ENCODE data around the gene MEGF11.

The MEGF11 gene

GRCh38 chr15:66291816-66292570 lies 38.4 kb upstream of the MEGF11 start:
- Histone ChIP-seq H3K4me3 (ENCODE audit: low read depth in 1 of 2, low read length in 2 of 2) (peak overlapping the region; percentile 69 to 81), H3K9ac (ENCODE audit: low read depth in 1 of 2, low read length in 2 of 2) (peak overlapping the region in 1 of 2 donors; percentile 35), H3K27me3 (ENCODE audit: control insufficient read depth in 1 of 2, insufficient read depth in 2 of 2, low read length in 2 of 2) (no peaks in the 10 kb centered on the region), H3K9me3 (ENCODE audit: control insufficient read depth in 1 of 2, low read length in 2 of 2) (no peaks in the 10 kb centered on the region), H3K27ac (ENCODE audit: low read depth, low read length) (no peak overlapping the region), H3K36me3 (ENCODE audit: control insufficient read depth in 1 of 2, insufficient read depth in 2 of 2, low read length in 2 of 2) (no peaks in the 10 kb centered on the region), H3K4me1 (ENCODE audit: control insufficient read depth in 1 of 2, insufficient read depth in 2 of 2, low read length in 2 of 2) (peaks cover 32 to 40% of the 10 kb centered on the region in 2 donors)

GRCh38 chr15:66290518-66290917 lies 37.0 kb upstream of the MEGF11 start:
- Histone ChIP-seq H3K9ac (ENCODE audit: low read depth in 1 of 2, low read length in 2 of 2) (no peak overlapping the region), H3K4me3 (ENCODE audit: low read depth in 1 of 2, low read length in 2 of 2) (no peak overlapping the region), H3K4me1 (ENCODE audit: control insufficient read depth in 1 of 2, insufficient read depth in 2 of 2, low read length in 2 of 2) (peaks cover 32 to 40% of the 10 kb centered on the region in 2 donors), H3K36me3 (ENCODE audit: control insufficient read depth in 1 of 2, insufficient read depth in 2 of 2, low read length in 2 of 2) (no peaks in the 10 kb centered on the region), H3K27me3 (ENCODE audit: control insufficient read depth in 1 of 2, insufficient read depth in 2 of 2, low read length in 2 of 2) (no peaks in the 10 kb centered on the region), H3K9me3 (ENCODE audit: control insufficient read depth in 1 of 2, low read length in 2 of 2) (no peaks in the 10 kb centered on the region), H3K27ac (ENCODE audit: low read depth, low read length) (no peak overlapping the region)

GRCh38 chr15:66290007-66290406 lies 36.5 kb upstream of the MEGF11 start:
- H3K4me3 ChIP-seq (ENCODE audit: low read depth in 1 of 2, low read length in 2 of 2), result no peak overlapping the region
- H3K4me1 ChIP-seq (ENCODE audit: control insufficient read depth in 1 of 2, insufficient read depth in 2 of 2, low read length in 2 of 2), result peaks cover 29 to 38% of the 10 kb centered on the region in 2 donors
- no peaks in the 10 kb centered on the region for H3K9me3 ChIP-seq (ENCODE audit: control insufficient read depth in 1 of 2, low read length in 2 of 2)

DNA sequence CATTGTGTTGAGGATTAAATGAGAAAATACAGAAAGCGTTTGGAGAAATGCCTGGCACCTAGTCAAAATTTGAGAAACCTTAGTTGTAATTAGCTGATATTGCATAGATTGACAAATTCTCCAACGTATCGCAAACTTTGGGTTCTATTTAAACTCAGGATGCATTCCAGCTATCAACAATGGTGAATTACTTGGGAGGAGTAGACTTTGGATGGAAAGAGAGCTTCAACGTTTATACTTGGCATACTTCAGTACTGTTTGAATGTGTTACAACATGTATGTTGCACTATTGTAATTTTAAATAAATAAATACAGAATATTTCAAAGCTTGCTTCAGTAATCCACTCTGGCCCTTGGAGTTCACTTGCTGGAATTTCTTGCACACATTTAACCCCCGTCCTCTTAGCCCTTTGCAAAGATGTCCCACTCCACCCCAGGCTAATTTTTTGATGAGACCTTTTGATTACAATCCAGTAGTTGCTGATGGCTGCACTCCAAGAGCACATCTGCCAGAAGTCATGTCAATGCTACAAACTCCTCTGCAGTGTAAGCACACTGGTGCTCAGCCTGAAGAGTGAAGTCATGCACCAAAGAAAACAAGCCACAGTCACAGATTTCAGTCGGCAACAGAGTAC lies 35.1 kb upstream of the MEGF11 start:
- Histone ChIP-seq H3K27ac (ENCODE audit: low read depth, low read length) (no peak overlapping the region), H3K27me3 (ENCODE audit: control insufficient read depth in 1 of 2, insufficient read depth in 2 of 2, low read length in 2 of 2) (no peaks in the 10 kb centered on the region), H3K4me1 (ENCODE audit: control insufficient read depth in 1 of 2, insufficient read depth in 2 of 2, low read length in 2 of 2) (peaks cover 20 to 28% of the 10 kb centered on the region in 2 donors), H3K36me3 (ENCODE audit: control insufficient read depth in 1 of 2, insufficient read depth in 2 of 2, low read length in 2 of 2) (no peaks in the 10 kb centered on the region), H3K9me3 (ENCODE audit: control insufficient read depth in 1 of 2, low read length in 2 of 2) (no peaks in the 10 kb centered on the region), H3K4me3 (ENCODE audit: low read depth in 1 of 2, low read length in 2 of 2) (no peak overlapping the region), H3K9ac (ENCODE audit: low read depth in 1 of 2, low read length in 2 of 2) (no peak overlapping the region)

More at GRCh38 chr15:66290007-66290406, 36.5 kb upstream of the MEGF11 start:
- Histone ChIP-seq H3K27ac (ENCODE audit: low read depth, low read length) (no peak overlapping the region), H3K36me3 (ENCODE audit: control insufficient read depth in 1 of 2, insufficient read depth in 2 of 2, low read length in 2 of 2) (no peaks in the 10 kb centered on the region), H3K9ac (ENCODE audit: low read depth in 1 of 2, low read length in 2 of 2) (no peak overlapping the region), H3K27me3 (ENCODE audit: control insufficient read depth in 1 of 2, insufficient read depth in 2 of 2, low read length in 2 of 2) (no peaks in the 10 kb centered on the region)

DNA sequence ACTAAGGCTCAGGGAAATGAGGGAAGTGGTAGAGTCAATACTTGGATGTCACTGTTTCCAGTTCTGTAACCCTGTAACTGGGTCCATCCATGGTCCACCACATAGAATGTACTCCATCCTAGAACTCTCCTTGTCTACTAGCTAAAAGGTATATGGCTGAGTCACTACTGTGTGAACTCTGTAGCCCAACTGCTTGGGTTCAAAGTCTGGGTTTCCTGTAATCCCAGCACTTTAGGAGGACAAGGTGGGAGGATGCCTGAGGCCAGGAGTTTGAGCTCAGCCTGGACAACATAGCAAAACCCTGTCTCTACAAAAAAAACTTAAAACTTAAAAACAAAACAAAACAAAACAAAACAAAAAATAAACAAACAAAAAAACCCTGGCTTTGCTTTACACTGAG lies 34.5 kb upstream of the MEGF11 start:
- no peaks in the 10 kb centered on the region for H3K36me3 ChIP-seq (ENCODE audit: control insufficient read depth in 1 of 2, insufficient read depth in 2 of 2, low read length in 2 of 2)
- H3K9ac ChIP-seq (ENCODE audit: low read depth in 1 of 2, low read length in 2 of 2), result peak overlapping the region in 1 of 2 donors; percentile 9
- H3K27me3 ChIP-seq (ENCODE audit: control insufficient read depth in 1 of 2, insufficient read depth in 2 of 2, low read length in 2 of 2), result no peaks in the 10 kb centered on the region
- no peak overlapping the region for H3K27ac ChIP-seq (ENCODE audit: low read depth, low read length)
- peaks cover 20 to 28% of the 10 kb centered on the region in 2 donors for H3K4me1 ChIP-seq (ENCODE audit: control insufficient read depth in 1 of 2, insufficient read depth in 2 of 2, low read length in 2 of 2)
- H3K4me3 ChIP-seq (ENCODE audit: low read depth in 1 of 2, low read length in 2 of 2), result no peak overlapping the region
- H3K9me3 ChIP-seq (ENCODE audit: control insufficient read depth in 1 of 2, low read length in 2 of 2), result no peaks in the 10 kb centered on the region

DNA sequence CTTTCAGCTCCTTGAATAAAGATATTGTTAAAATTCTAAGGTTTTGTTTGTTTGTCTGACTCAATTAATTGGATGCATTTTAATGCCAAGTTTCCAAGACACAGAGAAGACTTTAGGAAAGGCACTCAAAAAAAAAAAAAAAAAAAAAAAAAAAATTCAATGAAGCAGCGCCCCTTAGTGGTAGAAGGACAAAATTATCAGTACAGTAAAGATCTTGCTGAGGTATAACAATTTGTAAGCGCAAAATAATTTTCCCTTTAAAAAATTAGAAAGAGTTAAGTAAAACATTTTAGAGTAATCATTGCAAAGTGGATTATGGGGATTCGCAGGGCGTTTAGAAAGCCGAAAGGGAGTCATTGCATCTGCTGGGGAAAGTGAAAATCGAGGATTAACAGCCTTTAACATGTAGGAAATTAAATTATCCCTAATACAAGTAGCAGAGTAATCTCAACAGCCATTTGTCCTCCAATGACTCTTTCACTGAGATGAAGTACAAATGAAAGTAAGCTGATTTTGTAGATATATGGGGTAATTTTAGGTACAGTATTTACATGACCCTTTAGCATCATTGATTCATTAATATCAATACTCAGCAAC lies 34.0 kb upstream of the MEGF11 start:
- no peak overlapping the region for H3K4me3 ChIP-seq (ENCODE audit: low read depth in 1 of 2, low read length in 2 of 2)
- no peaks in the 10 kb centered on the region for H3K27me3 ChIP-seq (ENCODE audit: control insufficient read depth in 1 of 2, insufficient read depth in 2 of 2, low read length in 2 of 2)
- no peaks in the 10 kb centered on the region for H3K36me3 ChIP-seq (ENCODE audit: control insufficient read depth in 1 of 2, insufficient read depth in 2 of 2, low read length in 2 of 2)
- peak overlapping the region in 1 of 2 donors; percentile 9 for H3K9ac ChIP-seq (ENCODE audit: low read depth in 1 of 2, low read length in 2 of 2)
- H3K9me3 ChIP-seq (ENCODE audit: control insufficient read depth in 1 of 2, low read length in 2 of 2), result no peaks in the 10 kb centered on the region
- no peak overlapping the region for H3K27ac ChIP-seq (ENCODE audit: low read depth, low read length)
- H3K4me1 ChIP-seq (ENCODE audit: control insufficient read depth in 1 of 2, insufficient read depth in 2 of 2, low read length in 2 of 2), result peaks cover 17 to 25% of the 10 kb centered on the region in 2 donors

GRCh38 chr15:66285533-66286280 lies 32.2 kb upstream of the MEGF11 start:
- no peak overlapping the region for H3K27ac ChIP-seq (ENCODE audit: low read depth, low read length)

DNA sequence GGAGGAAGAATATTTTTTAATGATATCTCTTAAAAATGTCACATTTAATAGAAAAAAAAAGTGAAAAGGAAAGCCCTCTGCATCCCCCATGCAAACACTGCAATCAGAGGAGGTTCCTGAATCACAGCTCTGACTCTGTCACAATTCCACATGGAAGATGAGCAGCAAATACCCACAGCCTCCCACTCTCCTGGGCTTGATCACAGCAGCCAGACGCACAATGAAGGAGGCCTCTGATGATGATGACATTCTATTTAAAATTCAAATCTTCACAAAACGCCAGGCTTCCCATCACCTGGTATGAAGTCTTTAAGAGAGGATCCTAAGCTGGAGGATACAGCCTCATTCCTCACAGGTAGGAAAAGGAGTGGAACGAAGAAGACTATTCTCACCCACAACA lies 30.7 kb upstream of the MEGF11 start:
- H3K36me3 ChIP-seq (ENCODE audit: control insufficient read depth in 1 of 2, insufficient read depth in 2 of 2, low read length in 2 of 2), result no peaks in the 10 kb centered on the region
- no peaks in the 10 kb centered on the region for H3K9me3 ChIP-seq (ENCODE audit: control insufficient read depth in 1 of 2, low read length in 2 of 2)
- H3K9ac ChIP-seq (ENCODE audit: low read depth in 1 of 2, low read length in 2 of 2), result no peak overlapping the region
- no peak overlapping the region for H3K27ac ChIP-seq (ENCODE audit: low read depth, low read length)
- H3K4me3 ChIP-seq (ENCODE audit: low read depth in 1 of 2, low read length in 2 of 2), result no peak overlapping the region
- H3K27me3 ChIP-seq (ENCODE audit: control insufficient read depth in 1 of 2, insufficient read depth in 2 of 2, low read length in 2 of 2), result no peaks in the 10 kb centered on the region
- H3K4me1 ChIP-seq (ENCODE audit: control insufficient read depth in 1 of 2, insufficient read depth in 2 of 2, low read length in 2 of 2), result peaks cover 7 to 15% of the 10 kb centered on the region in 2 donors

More at GRCh38 chr15:66285533-66286280, 32.2 kb upstream of the MEGF11 start:
- H3K36me3 ChIP-seq (ENCODE audit: control insufficient read depth in 1 of 2, insufficient read depth in 2 of 2, low read length in 2 of 2), result no peaks in the 10 kb centered on the region
- no peak overlapping the region for H3K9ac ChIP-seq (ENCODE audit: low read depth in 1 of 2, low read length in 2 of 2)
- H3K4me3 ChIP-seq (ENCODE audit: low read depth in 1 of 2, low read length in 2 of 2), result no peak overlapping the region
- H3K4me1 ChIP-seq (ENCODE audit: control insufficient read depth in 1 of 2, insufficient read depth in 2 of 2, low read length in 2 of 2), result peaks cover 7 to 15% of the 10 kb centered on the region in 2 donors
- no peaks in the 10 kb centered on the region for H3K27me3 ChIP-seq (ENCODE audit: control insufficient read depth in 1 of 2, insufficient read depth in 2 of 2, low read length in 2 of 2)
- H3K9me3 ChIP-seq (ENCODE audit: control insufficient read depth in 1 of 2, low read length in 2 of 2), result no peaks in the 10 kb centered on the region

DNA sequence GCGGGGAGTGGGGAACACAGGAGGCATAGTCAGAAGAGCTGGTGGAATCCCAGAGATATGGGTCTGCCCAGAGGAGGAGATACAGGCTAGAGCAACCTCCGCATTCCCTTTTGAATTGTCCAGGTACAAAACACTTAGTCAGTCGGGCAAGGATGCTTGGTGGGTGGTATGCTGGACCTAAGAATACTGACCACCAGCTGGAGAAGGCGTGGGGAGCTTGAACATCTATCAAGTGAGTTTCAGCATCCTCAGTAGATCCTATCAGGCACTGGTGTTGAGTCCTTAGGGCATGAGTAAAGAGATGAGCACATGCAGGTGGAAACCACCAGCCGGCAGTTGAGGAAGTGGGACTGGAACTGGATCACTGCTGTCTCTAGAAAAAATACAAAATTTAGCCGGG lies 25.1 kb upstream of the MEGF11 start:
- Histone ChIP-seq H3K27me3 (ENCODE audit: control insufficient read depth in 1 of 2, insufficient read depth in 2 of 2, low read length in 2 of 2) (no peaks in the 10 kb centered on the region), H3K27ac (ENCODE audit: low read depth, low read length) (no peak overlapping the region), H3K4me3 (ENCODE audit: low read depth in 1 of 2, low read length in 2 of 2) (no peak overlapping the region), H3K36me3 (ENCODE audit: control insufficient read depth in 1 of 2, insufficient read depth in 2 of 2, low read length in 2 of 2) (no peaks in the 10 kb centered on the region), H3K9me3 (ENCODE audit: control insufficient read depth in 1 of 2, low read length in 2 of 2) (no peaks in the 10 kb centered on the region), H3K9ac (ENCODE audit: low read depth in 1 of 2, low read length in 2 of 2) (no peak overlapping the region), H3K4me1 (ENCODE audit: control insufficient read depth in 1 of 2, insufficient read depth in 2 of 2, low read length in 2 of 2) (no peaks in the 10 kb centered on the region)

DNA sequence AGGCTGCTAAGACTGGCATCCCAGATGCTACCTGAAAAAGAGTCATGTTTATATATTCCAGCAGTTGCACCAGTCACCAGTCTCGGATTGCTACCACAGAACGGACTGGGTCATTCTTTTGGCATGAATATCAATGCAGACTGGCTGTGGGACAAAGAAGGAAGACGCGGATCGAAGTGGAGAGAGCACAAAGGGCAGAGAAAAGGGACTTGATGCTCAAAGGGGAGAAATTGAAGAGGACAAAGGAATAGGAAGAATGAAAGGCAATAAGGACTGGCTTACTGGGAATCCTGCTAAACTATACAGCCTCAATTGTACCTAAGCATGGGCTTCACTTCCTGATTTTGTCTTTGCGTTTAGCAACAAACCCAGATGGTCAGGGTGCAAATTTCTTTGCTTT lies 24.5 kb upstream of the MEGF11 start:
- H3K27ac ChIP-seq (ENCODE audit: low read depth, low read length), result no peak overlapping the region
- no peaks in the 10 kb centered on the region for H3K4me1 ChIP-seq (ENCODE audit: control insufficient read depth in 1 of 2, insufficient read depth in 2 of 2, low read length in 2 of 2)
- H3K4me3 ChIP-seq (ENCODE audit: low read depth in 1 of 2, low read length in 2 of 2), result no peak overlapping the region
- no peak overlapping the region for H3K9ac ChIP-seq (ENCODE audit: low read depth in 1 of 2, low read length in 2 of 2)
- no peaks in the 10 kb centered on the region for H3K36me3 ChIP-seq (ENCODE audit: control insufficient read depth in 1 of 2, insufficient read depth in 2 of 2, low read length in 2 of 2)
- no peaks in the 10 kb centered on the region for H3K9me3 ChIP-seq (ENCODE audit: control insufficient read depth in 1 of 2, low read length in 2 of 2)
- H3K27me3 ChIP-seq (ENCODE audit: control insufficient read depth in 1 of 2, insufficient read depth in 2 of 2, low read length in 2 of 2), result no peaks in the 10 kb centered on the region
